Epithelial cell of esophagus (primary cell): ENCODE results near the gene FLNA.

Source experiments
- DNase-seq: peaks from one replicate; pipeline ENCODE4 v3.0.0; 2010; ENCODE audit warnings: low read depth
- H3K4me3 ChIP-seq: 2 replicates; pipeline ENCODE4 v1.5.1; 2011; ENCODE audit warnings: mild to moderate bottlenecking, low read length, control low read depth
- CTCF ChIP-seq: IDR thresholded peaks from 2 replicates; pipeline ENCODE4 v1.5.1; 2011; ENCODE audit warnings: low read depth, mild to moderate bottlenecking, low read length, control low read depth, inconsistent platforms; ENCODE audit not compliant: insufficient read depth; ENCODE audit errors: missing control alignments

FLNA gene

GRCh38 chrX:154381271-154381670 is 6.8 kb upstream of the FLNA start:
- TF ChIP-seq CTCF: no peak

DNA sequence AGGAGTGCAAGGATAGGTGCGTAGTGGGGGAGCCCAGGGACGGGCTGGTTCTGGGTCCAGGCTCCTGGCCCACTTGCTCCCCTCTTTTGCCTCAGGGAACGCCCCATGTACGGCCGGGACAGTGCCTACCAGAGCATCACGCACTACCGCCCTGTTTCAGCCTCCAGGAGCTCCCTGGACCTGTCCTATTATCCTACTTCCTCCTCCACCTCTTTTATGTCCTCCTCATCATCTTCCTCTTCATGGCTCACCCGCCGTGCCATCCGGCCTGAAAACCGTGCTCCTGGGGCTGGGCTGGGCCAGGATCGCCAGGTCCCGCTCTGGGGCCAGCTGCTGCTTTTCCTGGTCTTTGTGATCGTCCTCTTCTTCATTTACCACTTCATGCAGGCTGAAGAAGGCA is 6.4 kb upstream of the FLNA start:
- TF ChIP-seq CTCF: no peak
- H3K4me3 ChIP-seq: peak overlapping the region; percentile 66
- DNase-seq: no peak

More at GRCh38 chrX:154381271-154381670, 6.8 kb upstream of the FLNA start:
- DNase-seq: no peak
- no peak overlapping the region for H3K4me3 ChIP-seq

DNA sequence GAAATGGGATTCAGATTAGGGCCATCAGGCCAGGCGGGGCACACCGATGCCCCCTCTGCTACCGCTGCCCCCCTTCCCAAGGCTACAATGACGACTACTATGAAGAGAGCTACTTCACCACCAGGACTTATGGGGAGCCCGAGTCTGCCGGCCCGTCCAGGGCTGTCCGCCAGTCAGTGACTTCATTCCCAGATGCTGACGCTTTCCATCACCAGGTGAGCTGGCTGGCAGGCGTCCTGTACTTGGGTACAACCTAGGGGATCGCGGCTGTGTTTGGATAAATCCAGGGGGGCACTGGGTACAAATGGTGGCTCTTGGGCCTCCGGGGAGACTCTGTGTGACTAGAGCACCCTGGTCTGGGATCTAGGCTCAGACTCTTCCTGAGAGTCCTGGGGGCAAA is 5.7 kb upstream of the FLNA start:
- DNase-seq: peak; percentile 25
- peak overlapping the region; percentile 66 for H3K4me3 ChIP-seq
- no peak for TF ChIP-seq CTCF

GRCh38 chrX:154379569-154379951 is 5.1 kb upstream of the FLNA start:
- no peak for TF ChIP-seq CTCF
- peak overlapping the region; percentile 66 for H3K4me3 ChIP-seq
- DNase-seq: no peak

DNA sequence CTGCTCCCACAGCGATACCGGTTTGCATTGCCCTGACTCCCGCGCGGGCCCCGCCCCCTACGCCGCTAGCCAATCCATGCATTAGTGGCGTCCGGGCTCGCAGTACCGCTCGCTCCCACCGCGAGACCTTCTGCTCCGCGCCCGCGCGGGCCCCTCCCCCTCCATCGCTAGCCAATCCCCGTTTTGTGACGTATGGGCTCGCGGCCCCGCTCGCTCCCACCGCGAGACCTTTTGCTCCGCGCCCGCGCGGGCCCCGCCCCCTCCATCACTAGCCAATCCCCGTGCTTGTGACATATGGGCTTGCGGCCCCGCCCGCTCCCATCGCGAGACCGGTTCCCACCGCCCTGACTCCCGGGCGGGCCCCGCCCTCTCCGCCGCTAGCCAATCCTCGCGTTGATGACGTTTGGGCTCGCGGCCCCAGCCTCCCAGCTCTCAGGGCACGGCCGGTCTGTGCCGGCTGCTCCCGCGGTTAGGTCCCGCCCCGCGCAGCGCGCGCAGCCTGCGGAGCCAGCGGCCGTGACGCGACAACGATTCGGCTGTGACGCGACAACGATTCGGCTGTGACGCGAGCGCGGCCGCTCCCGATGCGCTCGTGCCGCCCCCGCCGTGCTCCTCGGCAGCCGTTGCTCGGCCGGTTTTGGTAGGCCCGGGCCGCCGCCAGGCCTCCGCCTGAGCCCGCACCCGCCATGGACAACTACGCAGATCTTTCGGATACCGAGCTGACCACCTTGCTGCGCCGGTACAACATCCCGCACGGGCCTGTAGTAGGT is 4.5 kb upstream of the FLNA start, which contains the start of gene EMD:
Gene EMD (plus strand): TSS at position 497 of the 770 bp plus-strand sequence. CDS start 190 bp downstream, at position 687.
- peak within 1 kb of the TSS; percentile 66 for H3K4me3 ChIP-seq
- peak; percentile 97 for DNase-seq
- no peak for TF ChIP-seq CTCF

- DNase-seq: peak; percentile 50
- TF ChIP-seq CTCF: no peak
- peak overlapping the region; percentile 34 for H3K4me3 ChIP-seq
These were observed 3.8 kb upstream of the FLNA start for GRCh38 chrX:154378059-154378798.
